ENCODE measurements around the gene MYBPHL. TPM values are rescaled to one million over a fixed set of nuclear protein-coding genes. Genes with fewer than 3 reads are reported as not detected.

MYBPHL gene
- polyA plus RNA-seq, 4 donors = 0.16 to 24.1 TPM; not detected in 2

- WGBS, 3 donors = 63 to 67% (median 66%) methylated on average over 7 to 8 of the region's 8 CpGs
- Histone ChIP-seq H3K9me3 (ENCODE audit: control insufficient read depth in 2 of 2, insufficient read depth in 1 of 2, low read depth in 1 of 2, low read length in 1 of 2) (no peaks in the 10 kb centered on the region), H3K4me3 (ENCODE audit: low read depth in 1 of 3, low read length in 3 of 3) (no peak overlapping the region), H3K4me1 (ENCODE audit: control insufficient read depth in 3 of 3, insufficient read depth in 2 of 3, low read depth in 1 of 3, low read length in 2 of 3) (peaks cover 2 to 50% (median 4%) of the 10 kb centered on the region in 3 donors), H3K36me3 (ENCODE audit: control insufficient read depth in 3 of 3, insufficient read depth in 2 of 3, low read depth in 1 of 3, low read length in 3 of 3) (peaks cover 0 to 2% (median 0%) of the 10 kb centered on the region in 3 donors), H3K27ac (ENCODE audit: low read depth in 1 of 3, low read length in 2 of 3) (no peak overlapping the region), H3K27me3 (ENCODE audit: control insufficient read depth in 3 of 3, insufficient read depth in 3 of 3, low read length in 3 of 3) (no peaks in the 10 kb centered on the region)
- FAIRE-seq (no peak), DNase-seq (no peak)
Observed at GRCh38 chr1:109304226-109304920, 2.4 kb downstream of the MYBPHL start.

GRCh38 chr1:109301874-109302273 is 4.9 kb downstream of the MYBPHL start:
- H3K4me3 ChIP-seq (ENCODE audit: low read depth in 1 of 3, low read length in 3 of 3) = no peak overlapping the region
- H3K27me3 ChIP-seq (ENCODE audit: control insufficient read depth in 3 of 3, insufficient read depth in 3 of 3, low read length in 3 of 3) = no peaks in the 10 kb centered on the region
- H3K27ac ChIP-seq (ENCODE audit: low read depth in 1 of 3, low read length in 2 of 3) = no peak overlapping the region
- WGBS, 3 donors = 77 to 81% (median 80%) methylated on average over 5 of the region's 5 CpGs
- H3K36me3 ChIP-seq (ENCODE audit: control insufficient read depth in 3 of 3, insufficient read depth in 2 of 3, low read depth in 1 of 3, low read length in 3 of 3) = no peaks in the 10 kb centered on the region
- DNase-seq = no peak
- H3K9me3 ChIP-seq (ENCODE audit: control insufficient read depth in 2 of 2, insufficient read depth in 1 of 2, low read depth in 1 of 2, low read length in 1 of 2) = no peaks in the 10 kb centered on the region
- peaks cover 0 to 42% (median 1%) of the 10 kb centered on the region in 3 donors for H3K4me1 ChIP-seq (ENCODE audit: control insufficient read depth in 3 of 3, insufficient read depth in 2 of 3, low read depth in 1 of 3, low read length in 2 of 3)
- FAIRE-seq = no peak

- Histone ChIP-seq H3K9me3 (ENCODE audit: control insufficient read depth in 2 of 2, insufficient read depth in 1 of 2, low read depth in 1 of 2, low read length in 1 of 2) (no peaks in the 10 kb centered on the region), H3K27ac (ENCODE audit: low read depth in 1 of 3, low read length in 2 of 3) (peak overlapping the region in 1 of 3 donors; percentile 39), H3K4me3 (ENCODE audit: low read depth in 1 of 3, low read length in 3 of 3) (no peak overlapping the region), H3K4me1 (ENCODE audit: control insufficient read depth in 3 of 3, insufficient read depth in 2 of 3, low read depth in 1 of 3, low read length in 2 of 3) (peaks cover 0 to 30% (median 0%) of the 10 kb centered on the region in 3 donors), H3K36me3 (ENCODE audit: control insufficient read depth in 3 of 3, insufficient read depth in 2 of 3, low read depth in 1 of 3, low read length in 3 of 3) (no peaks in the 10 kb centered on the region), H3K27me3 (ENCODE audit: control insufficient read depth in 3 of 3, insufficient read depth in 3 of 3, low read length in 3 of 3) (no peaks in the 10 kb centered on the region)
- FAIRE-seq (no peak), DNase-seq (peak in 1 of 2 donors; percentile 60)
- WGBS, 3 donors = 78 to 81% (median 80%) methylated on average over 16 of the region's 16 CpGs
Observed at GRCh38 chr1:109300650-109301151, 6.1 kb downstream of the MYBPHL start.

GRCh38 chr1:109299558-109300343 is 7.1 kb downstream of the MYBPHL start:
- DNase-seq (peak in 1 of 2 donors; percentile 18), FAIRE-seq (no peak)
- H3K4me1 ChIP-seq (ENCODE audit: control insufficient read depth in 3 of 3, insufficient read depth in 2 of 3, low read depth in 1 of 3, low read length in 2 of 3) = peaks cover 0 to 24% (median 0%) of the 10 kb centered on the region in 3 donors
- H3K4me3 ChIP-seq (ENCODE audit: low read depth in 1 of 3, low read length in 3 of 3) = no peak overlapping the region
- no peaks in the 10 kb centered on the region for H3K36me3 ChIP-seq (ENCODE audit: control insufficient read depth in 3 of 3, insufficient read depth in 2 of 3, low read depth in 1 of 3, low read length in 3 of 3)
- 71 to 83% (median 79%) methylated on average over 20 of the region's 20 CpGs for WGBS, 3 donors
- no peaks in the 10 kb centered on the region for H3K9me3 ChIP-seq (ENCODE audit: control insufficient read depth in 2 of 2, insufficient read depth in 1 of 2, low read depth in 1 of 2, low read length in 1 of 2)
- H3K27me3 ChIP-seq (ENCODE audit: control insufficient read depth in 3 of 3, insufficient read depth in 3 of 3, low read length in 3 of 3) = no peaks in the 10 kb centered on the region
- peak overlapping the region in 2 of 3 donors; percentile 26 to 39 for H3K27ac ChIP-seq (ENCODE audit: low read depth in 1 of 3, low read length in 2 of 3)

GRCh38 chr1:109298666-109299557 is 7.9 kb downstream of the MYBPHL start:
- DNase-seq (peak in 1 of 2 donors; percentile 40), FAIRE-seq (no peak)
- Histone ChIP-seq H3K27ac (ENCODE audit: low read depth in 1 of 3, low read length in 2 of 3) (peak overlapping the region in 2 of 3 donors; percentile 9 to 37), H3K36me3 (ENCODE audit: control insufficient read depth in 3 of 3, insufficient read depth in 2 of 3, low read depth in 1 of 3, low read length in 3 of 3) (no peaks in the 10 kb centered on the region), H3K9me3 (ENCODE audit: control insufficient read depth in 2 of 2, insufficient read depth in 1 of 2, low read depth in 1 of 2, low read length in 1 of 2) (no peaks in the 10 kb centered on the region), H3K27me3 (ENCODE audit: control insufficient read depth in 3 of 3, insufficient read depth in 3 of 3, low read length in 3 of 3) (no peaks in the 10 kb centered on the region), H3K4me3 (ENCODE audit: low read depth in 1 of 3, low read length in 3 of 3) (no peak overlapping the region), H3K4me1 (ENCODE audit: control insufficient read depth in 3 of 3, insufficient read depth in 2 of 3, low read depth in 1 of 3, low read length in 2 of 3) (peaks cover 0 to 24% (median 0%) of the 10 kb centered on the region in 3 donors)
- 48 to 62% (median 50%) methylated on average over 11 of the region's 11 CpGs for WGBS, 3 donors

- Histone ChIP-seq H3K4me3 (ENCODE audit: low read depth in 1 of 3, low read length in 3 of 3) (no peak overlapping the region), H3K27ac (ENCODE audit: low read depth in 1 of 3, low read length in 2 of 3) (no peak overlapping the region), H3K9me3 (ENCODE audit: control insufficient read depth in 2 of 2, insufficient read depth in 1 of 2, low read depth in 1 of 2, low read length in 1 of 2) (no peaks in the 10 kb centered on the region), H3K36me3 (ENCODE audit: control insufficient read depth in 3 of 3, insufficient read depth in 2 of 3, low read depth in 1 of 3, low read length in 3 of 3) (no peaks in the 10 kb centered on the region), H3K4me1 (ENCODE audit: control insufficient read depth in 3 of 3, insufficient read depth in 2 of 3, low read depth in 1 of 3, low read length in 2 of 3) (peaks cover 0 to 24% (median 0%) of the 10 kb centered on the region in 3 donors), H3K27me3 (ENCODE audit: control insufficient read depth in 3 of 3, insufficient read depth in 3 of 3, low read length in 3 of 3) (no peaks in the 10 kb centered on the region)
- WGBS, 3 donors = 91 to 92% (median 92%) methylated on average over 16 of the region's 16 CpGs
- FAIRE-seq (no peak), DNase-seq (no peak)
Observed at GRCh38 chr1:109296782-109297181, 10.0 kb downstream of the MYBPHL start.

GRCh38 chr1:109295712-109296415 is 10.9 kb downstream of the MYBPHL start:
- Histone ChIP-seq H3K27me3 (ENCODE audit: control insufficient read depth in 3 of 3, insufficient read depth in 3 of 3, low read length in 3 of 3) (no peaks in the 10 kb centered on the region), H3K4me3 (ENCODE audit: low read depth in 1 of 3, low read length in 3 of 3) (no peak overlapping the region), H3K27ac (ENCODE audit: low read depth in 1 of 3, low read length in 2 of 3) (no peak overlapping the region), H3K9me3 (ENCODE audit: control insufficient read depth in 2 of 2, insufficient read depth in 1 of 2, low read depth in 1 of 2, low read length in 1 of 2) (no peaks in the 10 kb centered on the region), H3K36me3 (ENCODE audit: control insufficient read depth in 3 of 3, insufficient read depth in 2 of 3, low read depth in 1 of 3, low read length in 3 of 3) (no peaks in the 10 kb centered on the region), H3K4me1 (ENCODE audit: control insufficient read depth in 3 of 3, insufficient read depth in 2 of 3, low read depth in 1 of 3, low read length in 2 of 3) (peaks cover 0 to 20% (median 0%) of the 10 kb centered on the region in 3 donors)
- DNase-seq (no peak), FAIRE-seq (no peak)
- 81 to 86% (median 84%) methylated on average over 12 of the region's 12 CpGs for WGBS, 3 donors

Data from small intestine (tissue), 7 donors.